A549 treated with AZD2906 at 1 μM for 4 hours (cell line): Measurements from ENCODE around the gene KRT222. TPM values are rescaled to one million over a fixed set of nuclear protein-coding genes. Genes with fewer than 3 reads are reported as not detected.

Experiments used
- total RNA-seq: library from RNA; stranded (reverse); fragments of 200-300 nt; extraction: Qiagen RNA extraction; gene quantifications from 5 replicates; pipeline ENCODE4 v1.2.3, GENCODE V29; 2022

Gene KRT222
- 0.30 to 0.57 TPM (median 0.40 TPM) in 5 replicates for total RNA-seq

GRCh38 chr17:40664582-40665333 is at the start of gene KRT222:
TSS of gene KRT222 (minus strand) at chr17:40665177. CDS start at chr17:40665099, 78 bp downstream.

GRCh38 chr17:40703652-40704051 is 38.7 kb upstream of the KRT222 start, which contains the start of gene KRT24:
TSS of gene KRT24 (minus strand) at chr17:40703752. CDS start at chr17:40703693, 59 bp downstream.

GRCh38 chr17:40647624-40648383 is 17.2 kb downstream of the KRT222 start, which contains the start of gene SMARCE1:
TSS of gene SMARCE1 (minus strand) at chr17:40647818. CDS start at chr17:40645802, 2,016 bp downstream.

Other genes starting within 250 kb of the KRT222 start
- 189 to 242 TPM (median 198 TPM) in 5 replicates for gene TOP2A, start 247.3 kb downstream of the KRT222 start, total RNA-seq
- gene IGFBP4, start 221.7 kb downstream of the KRT222 start, total RNA-seq = 2,275 to 2,891 TPM (median 2,807 TPM) in 5 replicates
- gene TNS4, start 163.6 kb downstream of the KRT222 start, total RNA-seq = 188 to 253 TPM (median 228 TPM) in 5 replicates
- gene CCR7, start 99.7 kb downstream of the KRT222 start, total RNA-seq = 0.50 to 1.1 TPM (median 0.95 TPM) in 5 replicates
- 105 to 110 TPM (median 106 TPM) in 5 replicates for gene SMARCE1, start 17.4 kb downstream of the KRT222 start, total RNA-seq
- not detected in 5 replicates for gene KRT24, start 38.6 kb upstream of the KRT222 start, total RNA-seq
- gene KRT25, start 90.2 kb upstream of the KRT222 start, total RNA-seq = not detected in 5 replicates
- gene KRT26, start 107.0 kb upstream of the KRT222 start, total RNA-seq = not detected in 5 replicates
- not detected in 5 replicates for gene KRT27, start 117.4 kb upstream of the KRT222 start, total RNA-seq
- not detected in 5 replicates for gene KRT28, start 134.8 kb upstream of the KRT222 start, total RNA-seq
- 65.4 to 117 TPM (median 102 TPM) in 5 replicates for gene KRT10, start 157.4 kb upstream of the KRT222 start, total RNA-seq
- gene KRT12, start 202.0 kb upstream of the KRT222 start, total RNA-seq = not detected in 5 replicates
- 0.11 to 0.30 TPM (median 0.23 TPM) in 5 replicates for gene KRT20, start 220.1 kb upstream of the KRT222 start, total RNA-seq